Stimulated activated effector memory CD8-positive, alpha-beta T cell treated with anti-CD3 and anti-CD28 coated beads, Interleukin-12 subunit alpha, Interleukin-12 subunit beta, amount 100 ng/mL, for 72 hours (primary cell): Measurements from ENCODE around the gene PANX1.
A peak's percentile ranks its signal among the peaks of the same experiment; 100 is the strongest.

Experiments used
- ATAC-seq: fragments of 150-1000 bp; cut with Tn5 transposase; 2 replicates; pipeline ENCODE4 v1.10.0; 2021
- DNase-seq, 2 donors: peaks; one replicate each; pipeline ENCODE4 v3.0.0; 2021 to 2022; ENCODE audit warnings: low spot score in 2 of 2
- H3K27ac Mint-ChIP-seq: one replicate; pipeline ENCODE4 v1.8.0; 2022; ENCODE audit warnings: mild to moderate bottlenecking, mixed read lengths
- H3K36me3 Mint-ChIP-seq: one replicate; pipeline ENCODE4 v1.8.0; 2022; ENCODE audit warnings: mild to moderate bottlenecking, mixed read lengths
- H3K4me1 Mint-ChIP-seq: one replicate; pipeline ENCODE4 v1.8.0; 2022; ENCODE audit warnings: mixed read lengths
- H3K4me3 Mint-ChIP-seq: one replicate; pipeline ENCODE4 v1.8.0; 2022; ENCODE audit warnings: mild to moderate bottlenecking, mixed read lengths
- H3K9me3 Mint-ChIP-seq: one replicate; pipeline ENCODE4 v1.8.0; 2022; ENCODE audit warnings: mixed read lengths

The PANX1 gene

GRCh38 chr11:94181526-94181925 lies 52.9 kb downstream of the PANX1 start:
- Mint-ChIP-seq H3K4me1 (no peaks in the 10 kb centered on the region), H3K4me3 (no peak overlapping the region), H3K27ac (no peak overlapping the region), H3K36me3 (peaks cover 38% of the 10 kb centered on the region), H3K9me3 (no peaks in the 10 kb centered on the region)
- ATAC-seq (no peak), DNase-seq (no peak)

GRCh38 chr11:94181943-94182342 lies 53.3 kb downstream of the PANX1 start:
- Mint-ChIP-seq H3K36me3 (peaks cover 37% of the 10 kb centered on the region), H3K27ac (no peak overlapping the region), H3K4me3 (no peak overlapping the region), H3K4me1 (peaks cover 1% of the 10 kb centered on the region), H3K9me3 (no peaks in the 10 kb centered on the region)
- DNase-seq (no peak), ATAC-seq (no peak)

GRCh38 chr11:94183251-94183885 lies 54.7 kb downstream of the PANX1 start:
- Mint-ChIP-seq H3K4me1 (peaks cover 6% of the 10 kb centered on the region), H3K36me3 (peaks cover 34% of the 10 kb centered on the region), H3K4me3 (no peak overlapping the region), H3K9me3 (no peaks in the 10 kb centered on the region), H3K27ac (peak overlapping the region; percentile 14)
- DNase-seq (no peak), ATAC-seq (no peak)

GRCh38 chr11:94183886-94184264 lies 55.2 kb downstream of the PANX1 start:
- Mint-ChIP-seq H3K9me3 (no peaks in the 10 kb centered on the region), H3K27ac (peak overlapping the region; percentile 14), H3K36me3 (peaks cover 28% of the 10 kb centered on the region), H3K4me3 (no peak overlapping the region), H3K4me1 (peaks cover 6% of the 10 kb centered on the region)
- ATAC-seq (no peak), DNase-seq (no peak)

GRCh38 chr11:94184362-94184761 lies 55.7 kb downstream of the PANX1 start:
- peaks cover 24% of the 10 kb centered on the region for H3K36me3 Mint-ChIP-seq
- H3K4me1 Mint-ChIP-seq: peaks cover 6% of the 10 kb centered on the region
- H3K4me3 Mint-ChIP-seq: no peak overlapping the region
- DNase-seq (no peak), ATAC-seq (no peak)
- no peaks in the 10 kb centered on the region for H3K9me3 Mint-ChIP-seq
- no peak overlapping the region for H3K27ac Mint-ChIP-seq

GRCh38 chr11:94184846-94185245 lies 56.2 kb downstream of the PANX1 start:
- Mint-ChIP-seq H3K27ac (no peak overlapping the region), H3K4me3 (no peak overlapping the region), H3K9me3 (no peaks in the 10 kb centered on the region), H3K4me1 (peaks cover 6% of the 10 kb centered on the region), H3K36me3 (peaks cover 19% of the 10 kb centered on the region)
- DNase-seq (no peak), ATAC-seq (no peak)

DNA sequence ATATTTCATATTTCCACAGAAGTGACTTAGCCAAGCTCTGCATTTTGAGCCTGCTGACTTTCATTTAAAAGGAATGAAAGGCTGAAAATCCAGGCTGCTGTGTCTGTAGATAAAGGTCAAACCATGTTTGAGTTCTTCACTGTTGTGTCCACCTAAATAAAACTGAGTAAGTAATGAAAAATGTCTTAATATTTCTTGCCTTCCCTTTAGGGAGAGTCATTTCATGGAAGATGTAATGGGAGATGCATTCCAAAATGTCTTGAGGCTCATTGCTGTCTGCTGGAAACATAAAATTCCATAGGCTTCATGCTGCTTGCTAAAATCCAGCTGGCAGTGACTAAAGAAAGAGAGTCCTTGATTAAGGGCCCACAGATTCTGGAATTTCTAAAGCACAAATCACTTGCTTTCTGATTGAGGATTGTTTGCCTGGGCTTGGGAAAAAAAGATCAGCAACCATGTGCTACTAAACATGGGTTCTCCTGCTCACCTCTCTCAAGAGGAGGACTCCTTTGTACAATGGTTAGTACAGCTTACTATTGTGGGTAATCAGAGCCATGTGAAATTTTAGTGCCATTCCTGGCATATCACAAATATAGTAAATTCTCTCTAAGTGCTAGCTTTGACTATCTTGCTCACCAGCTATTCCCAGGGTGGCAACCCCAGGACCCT lies 56.9 kb downstream of the PANX1 start:
- Mint-ChIP-seq H3K4me3 (no peak overlapping the region), H3K9me3 (no peaks in the 10 kb centered on the region), H3K4me1 (peaks cover 6% of the 10 kb centered on the region), H3K36me3 (peaks cover 12% of the 10 kb centered on the region), H3K27ac (no peak overlapping the region)
- ATAC-seq (no peak), DNase-seq (no peak)

- no peak for ATAC-seq
- H3K36me3 Mint-ChIP-seq: peaks cover 1% of the 10 kb centered on the region
- no peak overlapping the region for H3K4me3 Mint-ChIP-seq
- DNase-seq: no peak
- H3K9me3 Mint-ChIP-seq: no peaks in the 10 kb centered on the region
- H3K27ac Mint-ChIP-seq: peak overlapping the region; percentile 3
- H3K4me1 Mint-ChIP-seq: peaks cover 6% of the 10 kb centered on the region
These were observed 57.9 kb downstream of the PANX1 start for GRCh38 chr11:94186342-94187203.

GRCh38 chr11:94193288-94193687 lies 64.6 kb downstream of the PANX1 start:
- Mint-ChIP-seq H3K27ac (no peak overlapping the region), H3K9me3 (no peaks in the 10 kb centered on the region)

DNA sequence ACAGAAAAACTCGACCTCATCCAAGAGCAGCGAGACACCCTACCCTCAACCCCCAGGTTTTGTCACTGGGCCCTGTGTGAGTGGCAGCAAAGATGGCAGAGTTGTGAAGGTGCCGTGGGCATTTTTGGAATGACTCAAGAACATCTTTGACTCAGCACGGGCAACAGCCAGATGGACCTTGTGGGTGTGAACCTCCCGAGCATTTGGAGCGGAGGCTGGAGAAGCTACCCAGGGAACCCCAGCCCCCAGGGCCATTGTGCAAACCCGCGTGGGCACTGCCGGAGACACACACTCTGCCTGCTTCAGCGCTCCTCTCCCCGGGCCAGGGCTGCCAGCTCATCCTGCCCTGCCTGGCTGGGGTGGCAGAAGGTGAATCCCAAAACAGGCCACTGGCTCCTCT lies 66.1 kb downstream of the PANX1 start:
- no peaks in the 10 kb centered on the region for H3K9me3 Mint-ChIP-seq
- DNase-seq (no peak), ATAC-seq (no peak)
- H3K36me3 Mint-ChIP-seq: no peaks in the 10 kb centered on the region
- H3K4me3 Mint-ChIP-seq: no peak overlapping the region
- H3K4me1 Mint-ChIP-seq: no peaks in the 10 kb centered on the region
- H3K27ac Mint-ChIP-seq: no peak overlapping the region

More at GRCh38 chr11:94193288-94193687, 64.6 kb downstream of the PANX1 start:
- H3K4me1 Mint-ChIP-seq: no peaks in the 10 kb centered on the region
- no peak overlapping the region for H3K4me3 Mint-ChIP-seq
- DNase-seq: no peak
- no peak for ATAC-seq
- H3K36me3 Mint-ChIP-seq: no peaks in the 10 kb centered on the region

DNA sequence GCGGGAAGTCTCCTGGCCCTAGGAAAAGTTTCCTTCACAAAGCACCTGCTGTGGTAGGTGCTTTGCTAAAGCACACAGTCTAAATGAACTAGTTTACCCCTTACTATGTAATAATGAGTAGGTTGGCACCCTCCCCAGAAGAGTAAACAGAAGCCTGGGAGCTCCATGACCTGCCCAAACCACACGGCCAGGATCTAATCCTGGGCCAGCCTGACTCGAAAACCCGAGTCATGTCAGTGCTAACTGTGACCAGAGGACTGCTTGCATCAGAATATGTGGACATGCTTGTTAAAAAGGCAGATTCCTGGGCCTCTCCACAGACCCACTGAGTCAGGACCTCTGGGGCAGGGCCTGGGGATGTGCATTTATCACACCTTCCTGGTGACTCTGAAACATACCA lies 67.7 kb downstream of the PANX1 start:
- no peak for DNase-seq
- H3K4me1 Mint-ChIP-seq: no peaks in the 10 kb centered on the region
- no peak overlapping the region for H3K4me3 Mint-ChIP-seq
- H3K36me3 Mint-ChIP-seq: no peaks in the 10 kb centered on the region
- ATAC-seq: peak; percentile 9
- no peaks in the 10 kb centered on the region for H3K9me3 Mint-ChIP-seq
- H3K27ac Mint-ChIP-seq: no peak overlapping the region

DNA sequence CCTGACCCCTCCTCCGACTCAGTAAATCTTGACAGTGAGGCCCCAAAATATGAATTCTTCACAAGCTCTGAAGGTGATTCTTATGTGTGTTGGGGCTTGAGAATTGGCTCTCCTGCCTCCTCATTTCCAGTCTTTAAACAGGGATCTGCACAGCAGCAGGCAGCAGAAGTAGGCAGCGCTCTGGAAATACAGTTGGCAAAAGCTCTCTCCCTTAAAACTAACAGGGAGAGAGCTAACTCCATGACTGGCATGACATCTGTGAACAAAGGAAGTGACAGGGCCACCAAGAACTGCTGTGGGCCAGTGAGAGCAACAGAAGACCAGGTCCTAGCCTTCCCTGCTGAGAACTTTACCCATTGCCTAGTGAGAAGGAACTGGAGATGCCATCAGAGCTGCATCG lies 70.1 kb downstream of the PANX1 start:
- Mint-ChIP-seq H3K36me3 (no peaks in the 10 kb centered on the region), H3K4me3 (no peak overlapping the region), H3K27ac (no peak overlapping the region), H3K9me3 (no peaks in the 10 kb centered on the region), H3K4me1 (no peaks in the 10 kb centered on the region)
- no peak for ATAC-seq
- no peak for DNase-seq

- Mint-ChIP-seq H3K4me1 (no peaks in the 10 kb centered on the region), H3K27ac (no peak overlapping the region), H3K9me3 (no peaks in the 10 kb centered on the region), H3K36me3 (no peaks in the 10 kb centered on the region), H3K4me3 (no peak overlapping the region)
- DNase-seq: no peak
- ATAC-seq: no peak
These were observed 70.8 kb downstream of the PANX1 start for GRCh38 chr11:94199136-94200130.

DNA sequence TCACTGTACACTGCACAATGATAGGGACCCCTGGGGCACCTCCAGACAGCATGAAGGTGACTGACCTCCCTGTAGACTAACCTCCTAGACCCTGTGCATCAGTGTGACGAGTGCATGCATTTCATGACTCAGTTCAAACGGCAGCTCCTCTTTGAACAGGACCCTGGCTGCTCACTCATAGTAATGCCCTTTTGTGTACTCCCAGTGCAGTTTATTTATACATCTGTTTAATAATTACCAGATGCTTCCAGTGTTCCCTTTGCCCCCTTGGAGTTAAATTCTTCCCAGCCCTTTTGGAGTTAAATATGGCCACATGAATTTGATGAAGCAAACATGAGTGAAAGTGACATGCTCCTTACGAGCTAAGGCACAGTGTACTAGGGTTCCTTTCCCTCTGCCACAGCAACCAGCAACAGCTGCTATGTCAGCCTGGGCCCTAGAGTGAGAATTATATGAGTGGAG lies 72.4 kb downstream of the PANX1 start:
- no peak overlapping the region for H3K4me3 Mint-ChIP-seq
- ATAC-seq: no peak

DNA sequence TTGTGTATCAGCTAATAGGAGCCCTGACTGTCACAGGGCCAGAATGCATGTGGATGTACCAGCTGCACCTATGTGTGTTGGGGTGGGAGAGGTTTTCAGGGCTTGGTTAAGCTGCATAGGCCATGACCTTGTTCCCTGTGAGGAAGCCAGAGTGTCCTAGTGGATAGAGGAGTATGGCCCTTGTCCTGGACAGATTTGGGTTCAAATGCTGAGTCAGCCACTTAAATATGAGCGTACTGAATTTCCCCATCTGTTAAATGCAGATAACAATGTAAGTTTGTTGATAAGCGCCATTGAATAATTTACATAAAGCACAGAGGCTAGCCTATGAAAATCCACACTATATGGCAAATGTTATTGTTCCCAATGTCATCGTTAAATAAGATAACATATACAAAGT lies 74.4 kb downstream of the PANX1 start:
- no peak for ATAC-seq

More for the DNA sequence above, 72.4 kb downstream of the PANX1 start:
- Mint-ChIP-seq H3K27ac (no peak overlapping the region), H3K4me1 (no peaks in the 10 kb centered on the region), H3K36me3 (no peaks in the 10 kb centered on the region), H3K9me3 (peaks cover 5% of the 10 kb centered on the region)
- no peak for DNase-seq

More for the DNA sequence above, 74.4 kb downstream of the PANX1 start:
- Mint-ChIP-seq H3K4me3 (no peak overlapping the region), H3K27ac (no peak overlapping the region), H3K4me1 (no peaks in the 10 kb centered on the region), H3K36me3 (no peaks in the 10 kb centered on the region), H3K9me3 (peaks cover 6% of the 10 kb centered on the region)
- DNase-seq: no peak
